IgD-negative memory B cell (primary cell): Measurements from ENCODE around the gene PRKAB1. TPM values are rescaled to one million over a fixed set of nuclear protein-coding genes. Genes with fewer than 3 reads are reported as not detected.

Experiments used
- H3K27ac Mint-ChIP-seq, 3 donors: one replicate each; pipeline ENCODE4 v1.8.0; 2020 to 2022; ENCODE audit warnings: mild to moderate bottlenecking in 3 of 3, mixed read lengths in 3 of 3, moderate library complexity in 1 of 3
- H3K27me3 Mint-ChIP-seq: one replicate; pipeline ENCODE4 v1.8.0; 2021; ENCODE audit warnings: mixed read lengths
- H3K36me3 Mint-ChIP-seq: one replicate; pipeline ENCODE4 v1.8.0; 2020; ENCODE audit warnings: mild to moderate bottlenecking, mixed read lengths
- H3K4me1 Mint-ChIP-seq, 3 donors: one replicate each; pipeline ENCODE4 v1.8.0; 2020 to 2022; ENCODE audit warnings: mixed read lengths in 3 of 3, mild to moderate bottlenecking in 1 of 3
- H3K4me3 Mint-ChIP-seq, 4 donors: one replicate each; pipeline ENCODE4 v1.8.0; 2020 to 2022; ENCODE audit warnings: mild to moderate bottlenecking in 4 of 4, mixed read lengths in 4 of 4, moderate library complexity in 3 of 4
- H3K9me3 Mint-ChIP-seq, 3 donors: one replicate each; pipeline ENCODE4 v1.8.0; 2020 to 2021; ENCODE audit warnings: mixed read lengths in 3 of 3, mild to moderate bottlenecking in 1 of 3
- polyA plus RNA-seq: library from polyadenylated mRNA; unstranded; fragments of 300-500 nt; fragmentation: Illumina TruSeq; gene quantifications from one replicate; pipeline ENCODE4 v1.2.3, GENCODE V29; 2021

Gene PRKAB1
- polyA plus RNA-seq, 1 donor from 2014 or later = 53.8 TPM

DNA sequence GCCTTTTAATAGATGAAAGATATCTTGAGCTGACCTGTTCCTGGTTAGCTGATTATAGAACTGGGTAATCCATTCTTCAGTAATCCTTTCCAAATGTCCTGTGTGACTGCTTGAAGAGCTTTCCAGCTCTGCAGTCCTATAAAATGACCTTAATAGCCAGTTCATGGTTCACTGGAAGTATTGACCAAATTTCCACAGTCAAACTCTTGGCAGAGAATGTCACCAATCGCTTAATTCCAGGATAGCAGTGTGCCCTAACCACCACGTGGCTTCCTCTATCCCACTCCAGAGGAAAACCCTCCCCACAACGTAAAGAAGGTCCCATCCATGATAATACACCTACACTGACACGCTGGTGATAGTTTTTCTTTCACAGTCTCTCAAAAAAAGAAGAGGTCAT is 17.4 kb downstream of the PRKAB1 start:
- peaks cover 27 to 39% (median 39%) of the 10 kb centered on the region in 3 donors for H3K4me1 Mint-ChIP-seq
- no peaks in the 10 kb centered on the region for H3K27me3 Mint-ChIP-seq
- peaks cover 0 to 5% (median 0%) of the 10 kb centered on the region in 3 donors for H3K9me3 Mint-ChIP-seq
- H3K36me3 Mint-ChIP-seq = peaks cover 5% of the 10 kb centered on the region
- no peak overlapping the region for H3K4me3 Mint-ChIP-seq
- H3K27ac Mint-ChIP-seq = peak overlapping the region in 1 of 3 donors; percentile 48

DNA sequence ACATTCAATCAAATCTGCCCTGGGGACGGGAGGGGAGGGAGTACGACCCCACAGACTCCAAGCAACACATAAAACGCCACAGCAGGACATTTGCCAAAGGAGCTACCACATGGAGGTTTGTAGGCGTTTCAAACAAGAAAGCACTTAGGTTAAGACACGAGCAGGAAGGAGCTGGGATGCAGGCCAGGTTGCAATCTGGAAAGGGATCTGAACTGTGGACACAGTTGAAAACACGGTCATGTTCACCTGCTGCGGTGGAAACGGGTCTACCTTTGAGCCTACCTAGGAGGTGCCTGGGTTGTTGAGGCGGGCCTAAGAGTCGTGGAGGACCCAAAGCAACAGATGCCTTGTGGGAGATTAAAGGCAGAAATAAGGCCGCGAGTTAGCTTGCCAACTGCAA is 18.4 kb downstream of the PRKAB1 start:
- peaks cover 27 to 39% (median 36%) of the 10 kb centered on the region in 3 donors for H3K4me1 Mint-ChIP-seq
- peak overlapping the region in 2 of 4 donors; percentile 18 to 69 for H3K4me3 Mint-ChIP-seq
- H3K36me3 Mint-ChIP-seq = peaks cover 5% of the 10 kb centered on the region
- H3K9me3 Mint-ChIP-seq = peaks cover 0 to 5% (median 0%) of the 10 kb centered on the region in 3 donors
- peak overlapping the region in 1 of 3 donors; percentile 7 for H3K27ac Mint-ChIP-seq
- no peaks in the 10 kb centered on the region for H3K27me3 Mint-ChIP-seq

DNA sequence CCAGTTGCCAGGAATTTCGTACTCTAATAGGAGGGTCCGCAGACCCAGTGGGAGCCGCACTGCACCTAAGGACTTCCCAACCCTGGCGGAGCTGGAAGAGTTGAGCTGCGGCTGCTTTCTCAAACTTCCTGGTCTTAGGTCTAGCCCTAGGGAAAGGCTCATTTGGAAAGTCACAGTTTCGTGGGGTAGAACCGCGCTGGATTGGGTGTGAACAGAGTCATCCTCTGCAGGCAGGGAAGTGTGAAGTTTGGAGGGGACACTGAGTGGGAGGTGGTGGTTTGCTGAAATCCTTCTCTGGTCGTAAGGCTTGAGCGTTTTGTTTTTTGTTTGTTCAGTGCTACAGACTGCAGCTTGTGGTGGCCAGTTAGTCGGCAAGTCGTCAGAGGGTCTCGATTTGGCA is 18.8 kb downstream of the PRKAB1 start:
- Mint-ChIP-seq H3K4me1 (peaks cover 27 to 38% (median 35%) of the 10 kb centered on the region in 3 donors), H3K27me3 (no peaks in the 10 kb centered on the region), H3K27ac (peak overlapping the region in 1 of 3 donors; percentile 7), H3K36me3 (peaks cover 5% of the 10 kb centered on the region), H3K4me3 (peak overlapping the region in 1 of 4 donors; percentile 69), H3K9me3 (peaks cover 0 to 5% (median 0%) of the 10 kb centered on the region in 3 donors)

DNA sequence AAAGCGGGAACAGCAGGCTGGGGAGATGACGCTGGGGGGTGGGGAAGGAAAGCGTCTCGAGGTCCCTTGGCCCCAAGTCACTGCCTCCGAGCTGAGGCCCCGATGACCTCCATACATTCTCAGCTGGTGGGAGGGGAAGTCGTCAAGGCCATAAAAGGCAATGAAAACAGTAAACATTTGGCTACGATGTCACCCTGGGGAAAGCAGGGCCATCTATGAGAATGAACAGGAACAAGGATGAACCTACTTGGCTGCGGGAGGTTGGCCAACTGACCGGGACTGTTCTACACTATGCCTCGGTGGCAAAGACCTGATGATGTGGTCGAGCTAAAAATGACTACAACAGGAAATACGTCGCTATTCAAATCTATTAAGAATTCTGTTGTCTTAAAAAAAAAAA is 19.5 kb downstream of the PRKAB1 start:
- Mint-ChIP-seq H3K27me3 (no peaks in the 10 kb centered on the region), H3K4me3 (peak overlapping the region in 2 of 4 donors; percentile 26 to 50), H3K27ac (peak overlapping the region in 1 of 3 donors; percentile 31), H3K36me3 (peaks cover 5% of the 10 kb centered on the region), H3K4me1 (peaks cover 22 to 33% (median 29%) of the 10 kb centered on the region in 3 donors), H3K9me3 (peaks cover 0 to 5% (median 0%) of the 10 kb centered on the region in 3 donors)

DNA sequence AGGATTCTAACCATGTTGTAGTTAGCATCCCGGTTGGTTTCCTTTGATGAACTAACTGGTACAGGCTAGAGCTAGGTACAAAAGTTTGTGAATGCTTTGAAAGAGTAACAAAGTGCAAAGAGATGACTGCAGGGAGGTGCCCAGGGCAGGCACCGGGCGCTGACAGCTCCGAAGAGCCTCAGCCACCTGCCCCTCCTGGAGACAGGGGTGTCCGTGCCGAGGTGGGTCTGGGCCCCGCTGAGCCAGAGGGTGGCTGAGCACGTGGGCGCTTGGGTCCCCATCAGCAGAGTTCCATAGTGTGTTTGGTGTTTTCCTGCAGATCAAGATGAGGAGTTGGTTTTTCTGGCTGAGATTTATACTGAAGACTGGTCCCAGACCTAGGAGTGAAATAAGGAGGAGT is 19.9 kb downstream of the PRKAB1 start:
- peak overlapping the region in 1 of 3 donors; percentile 31 for H3K27ac Mint-ChIP-seq
- H3K4me1 Mint-ChIP-seq = peaks cover 17 to 28% (median 24%) of the 10 kb centered on the region in 3 donors
- peaks cover 0 to 5% (median 0%) of the 10 kb centered on the region in 3 donors for H3K9me3 Mint-ChIP-seq
- H3K4me3 Mint-ChIP-seq = peak overlapping the region in 1 of 4 donors; percentile 50
- no peaks in the 10 kb centered on the region for H3K27me3 Mint-ChIP-seq
- H3K36me3 Mint-ChIP-seq = peaks cover 5% of the 10 kb centered on the region

DNA sequence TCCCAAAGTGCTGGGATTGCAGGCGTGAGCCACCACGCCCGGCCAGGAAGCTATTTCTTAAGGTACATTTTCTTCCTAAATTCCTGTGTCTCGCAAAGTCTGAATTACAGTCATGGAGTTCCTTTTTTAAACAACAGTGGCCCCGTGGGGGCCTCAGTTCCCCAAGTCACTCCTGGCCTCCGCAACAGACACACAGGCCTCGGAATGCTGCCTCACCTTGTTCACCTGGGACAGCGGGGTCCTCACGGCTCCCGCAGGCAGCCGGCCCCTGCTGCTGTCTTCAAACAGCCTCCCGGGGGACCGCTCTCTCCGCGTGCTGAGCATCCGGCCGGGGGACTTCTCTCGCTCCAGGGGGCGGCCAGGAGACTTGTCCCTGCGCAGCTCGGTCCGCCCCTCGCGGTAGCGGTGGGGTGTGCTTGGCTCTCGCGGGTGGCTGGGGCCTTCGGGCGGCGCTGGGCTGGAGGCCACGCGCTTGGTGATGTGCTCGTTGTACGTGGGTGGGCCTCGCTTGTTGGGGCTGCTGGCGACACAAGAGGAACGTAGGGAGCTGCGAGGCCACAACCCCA is 22.1 kb downstream of the PRKAB1 start:
- Mint-ChIP-seq H3K36me3 (no peaks in the 10 kb centered on the region), H3K27ac (no peak overlapping the region), H3K9me3 (peaks cover 0 to 2% (median 0%) of the 10 kb centered on the region in 3 donors), H3K27me3 (no peaks in the 10 kb centered on the region), H3K4me3 (no peak overlapping the region), H3K4me1 (peaks cover 11 to 16% (median 14%) of the 10 kb centered on the region in 3 donors)

DNA sequence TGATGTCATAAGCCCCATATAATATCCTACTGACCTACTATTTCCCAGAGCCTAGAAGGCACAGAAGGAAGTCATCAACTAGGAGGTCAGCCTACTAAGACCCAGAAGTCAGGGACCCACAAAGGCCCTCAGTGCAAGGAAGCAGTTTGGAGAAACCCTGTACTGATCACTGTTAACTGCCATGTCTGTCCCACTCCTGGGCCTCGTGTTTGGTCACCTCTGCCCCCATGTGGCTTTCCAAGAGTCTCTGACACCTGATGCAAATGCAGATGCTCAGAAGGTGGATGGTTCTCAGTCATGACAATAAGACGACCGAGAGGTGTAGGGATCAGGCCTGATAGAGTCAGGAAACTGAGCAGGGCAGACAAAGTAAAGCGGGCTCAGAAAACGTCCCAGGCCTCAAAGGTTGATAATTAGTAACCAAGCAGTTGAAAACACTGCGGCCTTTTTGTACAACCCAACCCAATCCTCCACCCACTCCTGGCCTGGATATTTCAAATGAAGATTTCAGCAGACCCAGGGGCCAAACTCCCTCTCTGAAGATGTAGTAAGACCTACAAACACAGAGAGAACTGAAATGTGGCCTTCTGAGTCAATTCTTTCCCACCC is 23.4 kb downstream of the PRKAB1 start:
- H3K27ac Mint-ChIP-seq = no peak overlapping the region
- H3K4me3 Mint-ChIP-seq = peak overlapping the region in 1 of 4 donors; percentile 49
- H3K9me3 Mint-ChIP-seq = no peaks in the 10 kb centered on the region
- H3K27me3 Mint-ChIP-seq = no peaks in the 10 kb centered on the region
- no peaks in the 10 kb centered on the region for H3K36me3 Mint-ChIP-seq
- peaks cover under 1 to 11% (median 7%) of the 10 kb centered on the region in 3 donors for H3K4me1 Mint-ChIP-seq

DNA sequence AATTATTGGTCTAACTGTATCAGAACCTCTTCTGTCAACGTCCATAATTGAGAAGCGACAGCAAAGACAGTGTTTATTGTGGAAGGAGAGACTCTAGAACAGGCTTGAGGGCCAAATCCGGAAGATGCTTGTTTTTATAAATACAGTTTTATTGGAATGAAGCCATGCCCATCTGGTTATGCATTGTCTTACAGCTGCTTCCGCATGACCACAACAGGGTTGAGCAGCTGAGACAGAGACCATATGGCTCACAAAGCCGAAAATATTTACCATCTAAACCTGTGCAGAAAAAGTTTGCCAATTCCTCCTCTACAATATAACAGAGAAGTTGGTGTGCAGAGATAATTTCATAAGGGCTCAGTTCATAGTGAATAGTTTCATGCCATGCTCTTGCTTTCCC is 24.5 kb downstream of the PRKAB1 start:
- Mint-ChIP-seq H3K9me3 (no peaks in the 10 kb centered on the region), H3K27ac (no peak overlapping the region), H3K4me1 (peaks cover 0 to 3% (median 3%) of the 10 kb centered on the region in 3 donors), H3K36me3 (no peaks in the 10 kb centered on the region), H3K4me3 (no peak overlapping the region), H3K27me3 (no peaks in the 10 kb centered on the region)

DNA sequence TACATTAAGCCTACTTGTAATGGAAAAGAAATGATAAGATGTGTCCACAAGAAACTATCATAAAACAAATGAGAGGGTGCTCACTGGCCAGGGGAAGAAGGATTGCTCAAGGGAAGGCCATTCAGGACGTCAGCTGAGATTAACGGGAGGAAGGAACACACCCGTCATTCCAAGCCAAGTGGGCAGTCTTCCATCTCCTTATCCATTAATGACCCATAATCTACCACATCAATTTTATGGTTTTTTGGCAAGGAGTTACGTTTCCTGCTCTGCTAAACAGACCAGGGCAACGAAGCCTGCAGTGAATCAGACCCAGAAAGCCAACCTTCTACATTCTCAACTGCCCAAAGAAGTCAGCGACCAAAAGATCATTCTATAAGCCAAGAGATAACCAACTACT is 25.1 kb downstream of the PRKAB1 start:
- Mint-ChIP-seq H3K27me3 (no peaks in the 10 kb centered on the region), H3K4me3 (no peak overlapping the region), H3K27ac (no peak overlapping the region), H3K9me3 (no peaks in the 10 kb centered on the region), H3K4me1 (peaks cover 0 to 1% (median under 1%) of the 10 kb centered on the region in 3 donors), H3K36me3 (no peaks in the 10 kb centered on the region)

DNA sequence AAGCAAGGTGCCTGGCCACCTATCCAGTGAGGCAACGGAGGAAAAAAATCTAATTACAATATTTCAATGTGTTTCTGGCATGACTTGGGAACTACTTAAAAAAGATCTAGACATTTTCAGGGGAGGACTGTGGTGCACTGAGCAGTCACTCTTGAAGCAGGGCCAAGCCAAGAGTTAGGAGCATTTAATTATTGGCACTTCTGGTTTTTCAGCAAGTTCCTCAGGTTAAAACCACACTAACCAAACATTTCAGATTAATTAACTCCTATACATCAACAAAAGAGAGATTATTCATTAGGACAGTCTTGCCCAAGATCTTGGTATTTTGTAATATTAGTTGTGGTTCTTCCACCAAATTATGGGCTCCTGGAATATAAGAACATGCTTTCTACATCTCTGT is 25.6 kb downstream of the PRKAB1 start:
- Mint-ChIP-seq H3K4me3 (no peak overlapping the region), H3K9me3 (no peaks in the 10 kb centered on the region), H3K27me3 (no peaks in the 10 kb centered on the region), H3K27ac (no peak overlapping the region), H3K36me3 (no peaks in the 10 kb centered on the region), H3K4me1 (peaks cover 0 to 1% (median 0%) of the 10 kb centered on the region in 3 donors)

DNA sequence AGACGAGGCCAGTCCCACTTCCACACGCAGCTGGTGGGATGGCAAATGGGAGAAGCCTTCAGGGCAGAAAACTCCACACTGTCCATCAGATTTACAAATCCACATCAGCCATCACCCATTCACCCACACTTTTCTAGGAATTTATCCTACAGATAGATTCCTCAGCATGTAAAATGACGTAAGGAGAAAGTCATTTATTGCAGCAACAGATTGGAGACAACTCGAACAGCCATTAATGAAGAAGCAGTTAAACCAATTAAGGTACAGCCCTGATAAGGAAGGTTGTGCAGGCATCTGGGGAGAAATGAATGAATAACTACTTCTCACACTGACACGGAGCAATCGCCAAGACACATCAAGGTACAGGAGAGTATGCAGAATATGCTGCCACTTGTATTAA is 26.2 kb downstream of the PRKAB1 start:
- Mint-ChIP-seq H3K4me1 (peaks cover 0 to 1% (median 0%) of the 10 kb centered on the region in 3 donors), H3K27me3 (no peaks in the 10 kb centered on the region), H3K4me3 (no peak overlapping the region), H3K27ac (no peak overlapping the region), H3K36me3 (no peaks in the 10 kb centered on the region), H3K9me3 (no peaks in the 10 kb centered on the region)

DNA sequence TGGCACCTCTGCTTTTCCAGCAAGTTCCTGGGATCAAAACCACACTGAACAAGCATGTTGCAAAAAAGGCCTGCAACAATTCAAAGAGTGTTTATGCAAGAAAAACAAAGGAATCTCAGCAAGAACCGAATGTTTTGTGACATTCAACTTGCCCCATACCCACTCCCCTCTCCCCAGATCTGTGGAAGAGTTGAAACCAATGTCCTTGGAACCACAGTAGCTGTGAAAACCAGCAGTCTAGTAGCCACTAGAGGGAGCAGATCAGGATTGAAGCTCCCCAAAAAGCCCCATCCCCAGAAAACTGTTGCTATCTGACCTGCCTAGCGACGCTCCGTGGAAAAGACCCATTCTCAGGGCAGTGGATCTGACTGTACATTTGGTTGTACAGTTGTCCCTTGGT is 27.1 kb downstream of the PRKAB1 start:
- no peak overlapping the region for H3K27ac Mint-ChIP-seq
- no peaks in the 10 kb centered on the region for H3K36me3 Mint-ChIP-seq
- no peak overlapping the region for H3K4me3 Mint-ChIP-seq
- H3K27me3 Mint-ChIP-seq = no peaks in the 10 kb centered on the region
- no peaks in the 10 kb centered on the region for H3K9me3 Mint-ChIP-seq
- peaks cover 0 to 1% (median 0%) of the 10 kb centered on the region in 3 donors for H3K4me1 Mint-ChIP-seq

DNA sequence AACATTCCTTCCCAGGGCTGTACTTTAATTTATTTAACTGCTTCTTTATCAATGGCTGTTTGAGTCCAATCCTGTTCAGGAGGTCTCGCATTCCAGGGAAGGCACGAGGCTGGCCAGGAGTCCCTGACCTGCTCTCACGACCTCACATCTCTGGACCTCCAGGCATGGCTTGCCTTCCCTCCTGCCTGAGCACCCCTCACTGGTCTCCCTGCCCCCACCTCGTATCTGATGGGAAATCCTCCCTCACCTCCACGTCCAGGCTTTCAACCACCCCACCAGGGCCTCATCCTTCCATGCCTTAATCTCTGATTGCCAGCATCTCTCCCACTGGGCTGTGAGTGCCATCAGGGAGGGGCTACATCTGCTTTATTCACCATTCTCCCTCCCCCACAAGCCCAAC is 29.0 kb downstream of the PRKAB1 start:
- no peaks in the 10 kb centered on the region for H3K9me3 Mint-ChIP-seq
- no peaks in the 10 kb centered on the region for H3K27me3 Mint-ChIP-seq
- no peak overlapping the region for H3K4me3 Mint-ChIP-seq
- no peaks in the 10 kb centered on the region for H3K36me3 Mint-ChIP-seq
- no peak overlapping the region for H3K27ac Mint-ChIP-seq
- H3K4me1 Mint-ChIP-seq = peaks cover 0 to 1% (median 0%) of the 10 kb centered on the region in 3 donors

DNA sequence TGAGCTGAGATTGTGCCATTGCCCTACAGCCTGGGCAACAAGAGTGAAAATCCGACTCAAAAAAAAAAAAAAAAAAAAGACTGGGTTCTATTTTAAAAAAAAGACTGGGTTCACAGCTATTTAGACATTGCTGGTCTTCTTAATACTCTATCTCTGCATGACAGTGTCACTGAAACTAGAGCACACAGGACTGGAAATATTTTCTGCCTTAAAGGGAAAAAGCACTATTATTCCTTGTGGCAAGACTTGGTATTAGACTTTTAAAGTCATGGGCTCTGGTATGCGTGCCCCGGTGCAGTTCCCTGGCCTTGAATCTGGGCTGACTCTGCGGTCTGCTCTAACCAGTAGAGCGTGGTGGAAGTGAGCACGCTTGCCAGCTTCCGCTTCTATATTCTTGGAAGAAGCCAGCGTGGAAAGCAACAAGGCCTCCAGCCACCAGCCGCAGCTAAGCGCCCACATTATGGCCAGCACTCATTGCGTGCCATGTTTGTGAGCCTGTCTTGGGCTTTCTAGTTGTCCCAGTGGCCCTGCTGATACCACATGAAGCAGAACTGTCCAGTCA is 31.3 kb downstream of the PRKAB1 start:
- Mint-ChIP-seq H3K27ac (no peak overlapping the region), H3K4me3 (no peak overlapping the region), H3K27me3 (no peaks in the 10 kb centered on the region), H3K36me3 (peaks cover 1% of the 10 kb centered on the region), H3K9me3 (no peaks in the 10 kb centered on the region), H3K4me1 (peaks cover 0 to 1% (median 0%) of the 10 kb centered on the region in 3 donors)

DNA sequence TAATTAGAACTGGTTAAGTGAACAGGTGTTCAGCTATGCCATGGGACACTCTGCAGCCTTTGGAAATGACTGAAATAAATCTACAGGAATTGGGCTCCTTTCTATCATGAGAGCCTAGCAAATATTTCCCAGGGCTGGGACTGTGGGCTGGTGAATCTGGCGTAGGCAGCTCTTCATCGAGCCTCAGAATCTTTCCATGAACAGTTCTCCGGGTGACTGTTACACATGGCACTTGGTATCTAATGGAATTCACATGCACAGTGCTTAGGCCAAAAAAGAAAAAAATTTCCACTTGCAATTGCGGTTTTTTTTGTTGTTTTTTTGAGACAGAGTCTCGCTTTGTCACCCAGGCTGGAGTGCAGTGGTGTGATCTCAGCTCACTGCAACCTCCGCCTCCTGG is 32.1 kb downstream of the PRKAB1 start:
- no peaks in the 10 kb centered on the region for H3K27me3 Mint-ChIP-seq
- no peak overlapping the region for H3K27ac Mint-ChIP-seq
- peaks cover 1% of the 10 kb centered on the region for H3K36me3 Mint-ChIP-seq
- no peaks in the 10 kb centered on the region for H3K9me3 Mint-ChIP-seq
- peaks cover 0 to 1% (median 0%) of the 10 kb centered on the region in 3 donors for H3K4me1 Mint-ChIP-seq
- H3K4me3 Mint-ChIP-seq = no peak overlapping the region
